Activated T-cell treated with anti-CD3 and anti-CD28 coated beads, Interleukin-2, amount 50 U/mL, for 48 hours (primary cell): ENCODE data around the gene GRID1.

Experiments used
- DNase-seq, 2 experiments: peaks; one replicate each; pipeline ENCODE4 v3.0.0-alpha.2; 2020

The GRID1 gene

GRCh38 chr10:86353506-86354485 is 12.8 kb downstream of the GRID1 start:
- DNase-seq, result no peak

GRCh38 chr10:86350897-86351296 is 15.7 kb downstream of the GRID1 start:
- no peak for DNase-seq

- DNase-seq, result no peak
Observed at GRCh38 chr10:86349940-86350630, 16.5 kb downstream of the GRID1 start.

- DNase-seq, result no peak
Observed at GRCh38 chr10:86349474-86349873, 17.1 kb downstream of the GRID1 start.

- no peak for DNase-seq
Observed at GRCh38 chr10:86348321-86349210, 18.0 kb downstream of the GRID1 start.

- no peak for DNase-seq
Observed at GRCh38 chr10:86347856-86348255, 18.7 kb downstream of the GRID1 start.

- DNase-seq, result no peak
Observed at GRCh38 chr10:86346799-86347665, 19.6 kb downstream of the GRID1 start.

- no peak for DNase-seq
Observed at GRCh38 chr10:86345859-86346798, 20.5 kb downstream of the GRID1 start.

- no peak for DNase-seq
Observed at GRCh38 chr10:86345296-86345858, 21.2 kb downstream of the GRID1 start.

- DNase-seq, result no peak
Observed at GRCh38 chr10:86344714-86345161, 21.9 kb downstream of the GRID1 start.

- DNase-seq, result no peak
Observed at GRCh38 chr10:86344281-86344680, 22.3 kb downstream of the GRID1 start.

GRCh38 chr10:86343761-86344160 is 22.8 kb downstream of the GRID1 start:
- no peak for DNase-seq

- no peak for DNase-seq
Observed at GRCh38 chr10:86342111-86342863, 24.3 kb downstream of the GRID1 start.

- DNase-seq, result no peak
Observed at GRCh38 chr10:86341361-86341811, 25.2 kb downstream of the GRID1 start.

GRCh38 chr10:86340991-86341260 is 25.7 kb downstream of the GRID1 start:
- no peak for DNase-seq

GRCh38 chr10:86340176-86340990 is 26.2 kb downstream of the GRID1 start:
- DNase-seq, result no peak

- no peak for DNase-seq
Observed at GRCh38 chr10:86339226-86339865, 27.2 kb downstream of the GRID1 start.

GRCh38 chr10:86337121-86337601 is 29.4 kb downstream of the GRID1 start:
- DNase-seq, result no peak
